Upper lobe of left lung (tissue), 4 donors: ENCODE results near the gene USP13.

ENCODE experiments used
- CTCF ChIP-seq, 6 experiments: fragments of 450-650 bp in 4 of 6; fragments of 200-600 bp in 2 of 6; sonication (generic) in 2 of 6; IDR thresholded peaks; one replicate each; pipeline ENCODE4 v1.5.1; 2016 to 2019; ENCODE audit warnings: antibody characterized with exemption in 6 of 6
- POLR2A ChIP-seq, 4 donors: fragments of 450-650 bp; IDR thresholded peaks; one replicate each; pipeline ENCODE4 v1.5.1; 2016 to 2017; ENCODE audit warnings: antibody characterized with exemption in 4 of 4, mild to moderate bottlenecking in 2 of 4
- POLR2AphosphoS5 ChIP-seq, 2 donors: sonication (generic); formaldehyde crosslinking; IDR thresholded peaks; one replicate each; pipeline ENCODE4 v1.5.1; 2017; ENCODE audit warnings: antibody characterized with exemption in 2 of 2

GRCh38 chr3:179826247-179826637 lies 173.4 kb downstream of the USP13 start:
- TF ChIP-seq POLR2AphosphoS5 (IDR thresholded peaks at IDR 0.05) (no peak), POLR2A (IDR thresholded peaks at IDR 0.05) (no peak), CTCF (IDR thresholded peaks at IDR 0.05) (no peak)
